Fibroblast of lung (primary cell): ENCODE measurements around the gene DNAH17. TPM values are rescaled to one million over a fixed set of nuclear protein-coding genes. Genes with fewer than 3 reads are reported as not detected.

Experiments
- DNase-seq, 2 donors: peaks; one replicate each; pipeline versions ENCODE4 v3.0.0 to v3.0.0-alpha.2; 2010; ENCODE audit warnings: low read depth in 2 of 2
- H2AFZ ChIP-seq: 2 replicates; pipeline ENCODE4 v1.5.1; 2012; ENCODE audit warnings: low read length, control low read depth, inconsistent platforms
- H3K27ac ChIP-seq: 2 replicates; pipeline ENCODE4 v1.5.1; 2011; ENCODE audit warnings: low read length, control low read depth; ENCODE audit not compliant: insufficient read depth
- H3K27me3 ChIP-seq: 2 replicates; pipeline ENCODE4 v1.5.1; 2011; ENCODE audit warnings: mild to moderate bottlenecking, low read length; ENCODE audit not compliant: control insufficient read depth, insufficient read depth
- H3K36me3 ChIP-seq: 2 replicates; pipeline ENCODE4 v1.5.1; 2011; ENCODE audit warnings: low read length; ENCODE audit not compliant: control insufficient read depth, insufficient read depth
- H3K4me1 ChIP-seq: 2 replicates; pipeline ENCODE4 v1.5.1; 2011; ENCODE audit warnings: low read length; ENCODE audit not compliant: control insufficient read depth, insufficient read depth; ENCODE audit errors: extremely low read depth
- H3K4me2 ChIP-seq: 2 replicates; pipeline ENCODE4 v1.5.1; 2011; ENCODE audit warnings: low read length, control low read depth; ENCODE audit not compliant: insufficient read depth; ENCODE audit errors: extremely low read depth
- H3K4me3 ChIP-seq, 4 experiments: fragments of 200-600 bp in 1 of 4; sonication (generic) in 1 of 4; replicated peaks in 1 of 4; 2 replicates each; pipeline ENCODE4 v1.5.1; 2011 to 2016; ENCODE audit warnings: low read length in 4 of 4, low read depth in 3 of 4, mild to moderate bottlenecking in 3 of 4, control low read depth in 2 of 4, inconsistent platforms in 1 of 4, mixed read lengths in 1 of 4; ENCODE audit not compliant: insufficient read depth in 1 of 4; ENCODE audit errors: control extremely low read depth in 1 of 4
- H3K79me2 ChIP-seq: 2 replicates; pipeline ENCODE4 v1.5.1; 2012; ENCODE audit warnings: mild to moderate bottlenecking, low read length, inconsistent platforms; ENCODE audit not compliant: control insufficient read depth, insufficient read depth
- H3K9ac ChIP-seq: 2 replicates; pipeline ENCODE4 v1.5.1; 2011; ENCODE audit warnings: mild to moderate bottlenecking, low read length, control low read depth; ENCODE audit not compliant: insufficient read depth
- H3K9me3 ChIP-seq: 2 replicates; pipeline ENCODE4 v1.5.1; 2012; ENCODE audit warnings: low read depth, low read length; ENCODE audit not compliant: control insufficient read depth, insufficient read depth
- H4K20me1 ChIP-seq: 2 replicates; pipeline ENCODE4 v1.5.1; 2011; ENCODE audit warnings: low read length; ENCODE audit not compliant: control insufficient read depth, insufficient read depth; ENCODE audit errors: extremely low read depth
- CTCF ChIP-seq, 2 donors: IDR thresholded peaks in 1 of 2; conservative IDR thresholded peaks in 1 of 2; 1 replicate in 1 of 2; 2 replicates in 1 of 2; pipeline ENCODE4 v1.5.1; 2011 to 2012; ENCODE audit warnings: low read length in 2 of 2, control low read depth in 1 of 2, inconsistent platforms in 1 of 2, low read depth in 1 of 2, mild to moderate bottlenecking in 1 of 2
- EZH2 ChIP-seq: IDR thresholded peaks from 2 replicates; pipeline ENCODE4 v1.5.1; 2012; ENCODE audit warnings: low read length, control low read depth, mild to moderate bottlenecking; ENCODE audit errors: missing control alignments
- polyA minus RNA-seq: library from RNA; depleted of rRNA, polyadenylated mRNA; stranded (reverse); fragments of >200 nt; gene quantifications from 2 replicates; pipeline ENCODE4 v1.2.3, GENCODE V29; 2011; ENCODE audit warnings: low replicate concordance
- polyA plus RNA-seq, 2 donors: library from polyadenylated mRNA; depleted of rRNA in 1 of 2; stranded (reverse) in 1 of 2; unstranded in 1 of 2; fragments of >200 nt; gene quantifications; 2 replicates each; pipeline ENCODE4 v1.2.1, GENCODE V29; 2011 to 2012; ENCODE audit warnings: missing spikeins in 1 of 2
- total RNA-seq: library from RNA; depleted of rRNA; stranded (reverse); fragments of >200 nt; gene quantifications from 2 replicates; pipeline ENCODE4 v1.2.1, GENCODE V29; 2014

DNAH17 gene, protein sequence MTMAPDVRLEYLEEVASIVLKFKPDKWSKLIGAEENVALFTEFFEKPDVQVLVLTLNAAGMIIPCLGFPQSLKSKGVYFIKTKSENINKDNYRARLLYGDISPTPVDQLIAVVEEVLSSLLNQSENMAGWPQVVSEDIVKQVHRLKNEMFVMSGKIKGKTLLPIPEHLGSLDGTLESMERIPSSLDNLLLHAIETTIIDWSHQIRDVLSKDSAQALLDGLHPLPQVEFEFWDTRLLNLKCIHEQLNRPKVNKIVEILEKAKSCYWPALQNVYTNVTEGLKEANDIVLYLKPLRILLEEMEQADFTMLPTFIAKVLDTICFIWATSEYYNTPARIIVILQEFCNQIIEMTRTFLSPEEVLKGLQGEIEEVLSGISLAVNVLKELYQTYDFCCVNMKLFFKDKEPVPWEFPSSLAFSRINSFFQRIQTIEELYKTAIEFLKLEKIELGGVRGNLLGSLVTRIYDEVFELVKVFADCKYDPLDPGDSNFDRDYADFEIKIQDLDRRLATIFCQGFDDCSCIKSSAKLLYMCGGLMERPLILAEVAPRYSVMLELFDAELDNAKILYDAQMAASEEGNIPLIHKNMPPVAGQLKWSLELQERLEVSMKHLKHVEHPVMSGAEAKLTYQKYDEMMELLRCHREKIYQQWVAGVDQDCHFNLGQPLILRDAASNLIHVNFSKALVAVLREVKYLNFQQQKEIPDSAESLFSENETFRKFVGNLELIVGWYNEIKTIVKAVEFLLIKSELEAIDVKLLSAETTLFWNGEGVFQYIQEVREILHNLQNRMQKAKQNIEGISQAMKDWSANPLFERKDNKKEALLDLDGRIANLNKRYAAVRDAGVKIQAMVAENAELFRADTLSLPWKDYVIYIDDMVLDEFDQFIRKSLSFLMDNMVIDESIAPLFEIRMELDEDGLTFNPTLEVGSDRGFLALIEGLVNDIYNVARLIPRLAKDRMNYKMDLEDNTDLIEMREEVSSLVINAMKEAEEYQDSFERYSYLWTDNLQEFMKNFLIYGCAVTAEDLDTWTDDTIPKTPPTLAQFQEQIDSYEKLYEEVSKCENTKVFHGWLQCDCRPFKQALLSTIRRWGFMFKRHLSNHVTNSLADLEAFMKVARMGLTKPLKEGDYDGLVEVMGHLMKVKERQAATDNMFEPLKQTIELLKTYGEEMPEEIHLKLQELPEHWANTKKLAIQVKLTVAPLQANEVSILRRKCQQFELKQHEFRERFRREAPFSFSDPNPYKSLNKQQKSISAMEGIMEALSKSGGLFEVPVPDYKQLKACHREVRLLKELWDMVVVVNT (N-terminal part only)
- total RNA-seq (not detected in 2 replicates), polyA plus RNA-seq (not detected in 2 replicates), polyA minus RNA-seq (not detected in 2 replicates)
- polyA plus RNA-seq (2012), result 0.15 and 0.61 TPM in 2 replicates

DNA sequence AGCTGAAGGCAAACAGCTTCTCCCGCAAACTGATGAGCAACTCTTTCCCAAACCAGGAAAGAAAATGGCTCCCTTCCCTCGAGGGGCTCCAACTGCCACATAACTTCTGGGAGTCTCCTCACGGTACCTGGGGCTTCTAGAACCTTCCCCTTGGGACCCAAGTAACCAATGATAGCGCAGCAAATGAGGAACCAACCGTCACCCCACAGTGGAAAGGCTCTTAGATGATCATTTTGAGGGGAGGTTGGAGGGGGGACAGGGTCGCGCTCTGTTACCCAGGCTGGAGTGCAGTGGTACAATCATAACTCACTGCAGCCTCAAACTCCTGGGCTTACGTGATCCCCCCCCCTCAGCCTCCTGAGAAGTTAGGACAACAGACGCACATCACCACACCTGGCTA, at the start of gene DNAH17:
DNAH17 (minus strand) TSS at position 101 of the 400 bp plus-strand sequence. CDS start 2,339 bp downstream, outside the sequence.
- Histone ChIP-seq H3K4me3 (no peak within 1 kb of the TSS), H3K9me3 (no peaks in the 10 kb centered on the region), H3K27me3 (no peaks in the 10 kb centered on the region), H3K9ac (no peak within 1 kb of the TSS), H3K27ac (no peak within 1 kb of the TSS), H4K20me1 (no peaks in the 10 kb centered on the region), H3K79me2 (no peaks in the 10 kb centered on the region), H3K4me2 (no peak within 1 kb of the TSS), H2AFZ (no peak within 1 kb of the TSS), H3K4me1 (no peaks in the 10 kb centered on the region), H3K36me3 (no peaks in the 10 kb centered on the region)
- DNase-seq, result no peak
- TF ChIP-seq CTCF (conservative IDR thresholded peaks at IDR 0.05 in 1 of 2, IDR thresholded peaks at IDR 0.05 in 1 of 2; ENCODE audit: low read depth in 1 of 2, low read length in 2 of 2) (no peak), EZH2 (no peak)

DNA sequence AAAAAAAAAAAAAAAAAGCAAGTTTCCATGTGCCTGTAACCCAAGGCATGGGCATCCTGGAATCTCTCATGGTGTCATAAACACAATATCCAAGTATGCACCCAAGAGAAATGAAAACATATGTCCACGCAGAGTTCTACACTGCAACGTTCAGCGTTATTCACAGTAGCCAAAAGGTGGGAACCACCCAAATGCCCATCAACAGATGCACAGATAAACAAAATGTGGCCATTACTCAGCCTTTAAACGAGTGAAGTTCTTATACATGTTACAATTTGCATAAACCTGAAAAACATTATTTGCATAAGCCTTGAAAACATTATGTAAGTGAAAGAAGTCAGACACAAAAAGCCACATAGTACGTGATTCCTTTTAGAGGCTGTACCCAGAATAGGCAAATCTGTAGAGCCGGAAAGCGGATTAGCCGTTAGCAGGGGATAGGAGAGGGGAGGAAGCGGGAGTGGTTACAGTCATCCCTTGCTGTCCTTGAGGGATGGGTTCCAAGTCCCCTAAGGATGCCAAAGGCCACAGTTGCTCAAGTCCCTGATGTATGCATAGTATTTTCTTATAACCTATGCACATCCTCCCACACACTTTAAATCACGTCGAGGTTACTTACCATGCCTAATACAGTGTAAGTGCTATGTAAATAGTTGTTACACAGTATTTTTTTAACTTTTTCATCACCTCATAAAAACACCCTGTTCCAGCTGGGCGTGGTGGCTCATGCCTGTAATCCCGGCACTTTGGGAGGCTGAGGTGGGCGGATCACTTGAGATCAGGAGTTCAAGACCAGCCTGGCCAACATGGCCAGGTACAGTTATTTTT, 47.3 kb upstream of the DNAH17 start:
- Histone ChIP-seq H3K9ac (no peak overlapping the region), H3K27ac (no peak overlapping the region), H3K4me1 (no peaks in the 10 kb centered on the region), H3K36me3 (no peaks in the 10 kb centered on the region), H3K4me3 (no peak overlapping the region), H2AFZ (no peak overlapping the region), H3K79me2 (no peaks in the 10 kb centered on the region), H3K9me3 (no peaks in the 10 kb centered on the region), H3K27me3 (no peaks in the 10 kb centered on the region), H4K20me1 (no peaks in the 10 kb centered on the region), H3K4me2 (no peak overlapping the region)
- no peak for TF ChIP-seq EZH2
- no peak for TF ChIP-seq CTCF (conservative IDR thresholded peaks at IDR 0.05 in 1 of 2, IDR thresholded peaks at IDR 0.05 in 1 of 2; ENCODE audit: low read depth in 1 of 2, low read length in 2 of 2)
- no peak for DNase-seq
